Stimulated activated CD8-positive, alpha-beta memory T cell treated with anti-CD3 and anti-CD28 coated beads, Interleukin-15, amount 100 ng/mL, for 48 hours (primary cell): ENCODE measurements around the gene MRPL38.
"Not testable (repeated sequence)": the region's sequence is repeated elsewhere in the genome, so short reads cannot be mapped to it uniquely, and the experiment has no call there.

Source experiments
- DNase-seq, 2 donors: peaks; one replicate each; pipeline ENCODE4 v3.0.0-alpha.2; 2020; ENCODE audit warnings: low read depth in 2 of 2

Gene MRPL38

GRCh38 chr17:75854101-75854748, 50.5 kb downstream of the MRPL38 start:
- DNase-seq: no peak

DNA sequence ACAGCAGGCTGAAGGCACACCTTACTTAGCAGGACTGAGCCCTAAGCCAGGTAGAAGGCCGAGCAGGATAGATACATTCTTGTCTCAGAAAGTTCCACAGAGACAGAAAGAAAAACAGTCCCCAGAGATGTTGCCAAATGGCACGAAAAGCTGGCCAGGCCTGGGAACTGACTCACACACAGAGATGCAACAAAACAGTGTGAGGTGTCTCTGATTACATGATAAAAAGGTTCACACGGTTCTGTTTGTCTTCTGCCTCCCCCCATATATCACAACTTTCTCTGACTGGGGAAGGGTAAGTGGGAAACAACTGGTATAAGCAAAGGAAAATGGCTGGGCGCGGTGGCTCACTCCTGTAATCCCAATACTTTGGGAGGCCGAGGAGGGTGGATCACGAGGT, 51.3 kb downstream of the MRPL38 start:
- DNase-seq: no peak

GRCh38 chr17:75851693-75851991, 53.0 kb downstream of the MRPL38 start:
- not testable (repeated sequence) for DNase-seq

- no peak for DNase-seq
These were observed 53.6 kb downstream of the MRPL38 start for GRCh38 chr17:75850928-75851692.

GRCh38 chr17:75849724-75850123, 55.0 kb downstream of the MRPL38 start:
- no peak for DNase-seq

- DNase-seq: no peak
These were observed 55.4 kb downstream of the MRPL38 start for GRCh38 chr17:75849279-75849646.
